HG02623 (cell line): ENCODE measurements around the gene PODN.

Experiments
- ATAC-seq: cut with Tn5 transposase; IDR thresholded peaks from one replicate; pipeline ENCODE4 v1.9.1; 2021; ENCODE audit warnings: moderate library complexity; ENCODE audit not compliant: unreplicated experiment

PODN gene

DNA sequence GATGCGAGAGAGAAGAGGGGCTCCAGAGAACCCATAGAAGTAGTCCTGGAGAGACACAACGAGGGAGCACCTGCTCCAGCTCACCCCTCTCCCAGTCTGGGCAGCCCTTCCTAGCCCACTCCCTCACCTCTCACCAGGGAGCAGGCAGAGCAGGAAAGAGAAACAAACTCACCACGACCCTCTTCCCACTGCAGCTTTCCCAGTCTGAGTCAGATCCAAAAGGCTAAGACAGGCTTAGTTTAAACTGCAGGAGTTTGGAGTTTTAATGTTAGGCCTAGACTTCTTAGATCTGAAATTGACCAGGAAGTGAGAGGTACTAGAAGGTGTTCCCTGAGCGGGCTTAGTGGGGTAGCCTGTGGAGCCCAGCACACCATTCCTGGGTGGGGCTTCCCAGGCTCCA is 50.8 kb downstream of the PODN start:
- no peak for ATAC-seq

DNA sequence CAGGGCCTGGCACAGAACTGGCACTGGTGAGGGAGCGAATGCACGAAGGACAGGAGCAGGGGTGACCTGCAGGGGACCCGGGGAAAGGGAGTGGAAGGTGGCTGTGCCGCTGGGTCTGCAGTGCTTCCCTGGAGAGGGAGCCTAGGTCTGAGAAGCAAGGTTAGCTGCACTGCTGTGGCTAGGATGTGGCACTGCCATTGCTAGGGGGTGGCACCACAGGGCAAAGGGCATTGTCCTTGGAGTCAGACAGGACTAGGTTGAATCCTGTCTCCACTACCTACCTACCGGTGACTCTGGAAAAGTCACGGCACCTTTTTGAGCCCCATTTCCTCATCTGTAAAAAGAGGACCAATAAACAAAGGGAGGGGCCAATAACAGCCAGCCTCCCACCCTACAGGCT is 52.1 kb downstream of the PODN start:
- ATAC-seq, result no peak

DNA sequence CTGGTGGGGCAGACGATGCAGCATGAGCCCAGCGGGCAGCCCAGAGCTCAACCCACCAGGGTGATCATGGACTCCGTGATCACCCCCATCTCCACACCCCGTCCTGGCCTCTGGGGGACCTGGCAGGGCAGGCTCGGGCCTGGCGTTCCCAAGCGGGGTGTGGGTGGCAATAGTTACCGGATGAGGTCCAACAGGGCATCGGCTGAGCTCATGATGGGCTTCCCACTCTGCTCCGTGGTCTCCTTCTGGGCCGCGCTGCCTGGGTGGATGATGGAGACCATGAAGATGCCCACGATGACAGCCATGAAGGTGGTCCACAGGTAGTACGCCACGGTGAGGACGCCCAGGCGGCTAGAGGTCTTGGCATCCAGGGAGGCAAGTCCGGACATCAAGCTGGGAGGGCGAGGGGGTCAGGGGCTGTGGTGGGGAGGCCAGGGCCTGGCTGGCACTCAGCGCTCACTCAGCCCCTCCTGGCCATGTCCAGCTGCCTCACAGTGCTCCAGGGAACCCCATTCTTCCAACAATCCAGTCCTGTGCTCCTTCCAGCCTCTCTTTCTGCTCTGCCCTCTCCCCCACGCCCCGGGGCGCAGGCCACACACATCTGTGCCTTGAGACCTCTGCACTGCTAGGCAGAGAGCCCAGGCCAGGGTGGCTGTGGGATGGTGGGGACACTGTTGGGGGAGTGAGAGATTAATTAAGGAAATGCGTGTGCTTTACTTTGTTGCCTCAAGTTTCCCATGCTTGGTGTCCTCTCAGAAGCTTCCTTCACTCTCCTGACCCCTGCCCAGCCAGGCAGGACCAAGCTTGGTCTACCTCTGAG is 52.8 kb downstream of the PODN start:
- no peak for ATAC-seq

DNA sequence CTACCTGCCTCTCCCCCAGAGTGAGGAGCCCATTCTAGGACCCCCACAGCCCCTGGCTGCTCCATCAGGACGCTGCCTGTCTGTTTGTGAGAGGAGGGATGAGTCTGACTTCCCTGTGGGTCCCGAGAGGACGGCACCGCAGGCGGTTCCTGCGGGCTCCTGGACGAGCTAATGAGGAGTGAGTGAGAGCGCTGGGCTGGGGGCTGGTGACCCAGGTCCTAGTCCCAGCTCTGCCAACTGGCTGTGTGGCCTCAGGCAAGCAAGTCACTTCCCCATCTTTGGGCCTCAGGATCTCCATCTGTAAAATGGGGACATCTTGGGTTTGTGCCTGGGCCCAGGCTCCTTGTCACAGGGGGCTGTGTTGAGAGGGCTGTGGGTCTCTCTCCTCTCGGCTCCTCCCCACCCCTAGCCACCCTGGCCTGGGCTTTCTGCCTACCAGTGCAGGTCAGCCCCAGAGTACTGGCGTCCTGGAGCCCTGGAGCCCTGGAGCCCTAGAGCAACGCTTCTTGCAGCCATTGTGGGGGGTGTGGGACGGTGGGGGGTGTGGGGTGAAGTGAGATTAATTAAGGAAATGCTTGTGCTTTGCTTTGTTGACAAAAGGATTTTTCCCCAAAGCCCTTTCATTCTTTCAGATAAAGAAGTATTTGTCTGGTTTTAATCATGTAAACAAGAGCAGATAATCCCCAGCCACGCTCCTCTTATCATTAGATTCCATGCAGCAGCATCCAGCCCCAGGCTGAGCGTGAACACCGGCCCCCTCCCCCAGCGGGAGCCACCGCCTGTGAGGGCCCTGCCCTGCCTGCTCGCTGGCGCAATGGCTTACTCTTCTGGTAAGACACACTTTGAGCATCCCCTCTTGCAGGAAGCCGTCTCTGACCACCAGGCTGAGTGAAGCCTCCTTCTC is 53.6 kb downstream of the PODN start:
- no peak for ATAC-seq

DNA sequence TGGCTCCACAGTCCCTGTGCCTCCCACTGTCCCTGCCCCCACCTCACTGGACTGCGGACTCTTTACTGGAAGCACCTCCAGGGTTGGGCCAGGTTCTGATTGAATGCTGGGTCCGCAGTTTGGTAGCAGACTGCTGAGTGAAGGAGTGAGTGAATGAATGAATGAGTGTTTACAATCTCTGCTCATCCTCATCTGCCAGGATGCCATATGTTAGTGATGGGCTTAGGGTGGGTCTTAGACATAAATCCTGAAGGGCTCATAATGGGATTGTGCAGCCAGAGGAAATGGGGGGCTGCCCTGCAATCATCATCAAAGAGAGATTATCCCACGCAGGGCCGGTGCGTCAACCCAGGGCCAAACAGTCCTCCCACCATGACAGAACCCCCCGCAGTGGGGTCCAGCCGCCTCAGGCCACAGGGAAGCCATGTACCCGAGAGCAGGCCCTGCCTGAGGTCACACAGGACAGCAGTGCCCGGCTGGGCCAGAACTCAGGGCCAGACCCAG is 54.3 kb downstream of the PODN start:
- no peak for ATAC-seq

DNA sequence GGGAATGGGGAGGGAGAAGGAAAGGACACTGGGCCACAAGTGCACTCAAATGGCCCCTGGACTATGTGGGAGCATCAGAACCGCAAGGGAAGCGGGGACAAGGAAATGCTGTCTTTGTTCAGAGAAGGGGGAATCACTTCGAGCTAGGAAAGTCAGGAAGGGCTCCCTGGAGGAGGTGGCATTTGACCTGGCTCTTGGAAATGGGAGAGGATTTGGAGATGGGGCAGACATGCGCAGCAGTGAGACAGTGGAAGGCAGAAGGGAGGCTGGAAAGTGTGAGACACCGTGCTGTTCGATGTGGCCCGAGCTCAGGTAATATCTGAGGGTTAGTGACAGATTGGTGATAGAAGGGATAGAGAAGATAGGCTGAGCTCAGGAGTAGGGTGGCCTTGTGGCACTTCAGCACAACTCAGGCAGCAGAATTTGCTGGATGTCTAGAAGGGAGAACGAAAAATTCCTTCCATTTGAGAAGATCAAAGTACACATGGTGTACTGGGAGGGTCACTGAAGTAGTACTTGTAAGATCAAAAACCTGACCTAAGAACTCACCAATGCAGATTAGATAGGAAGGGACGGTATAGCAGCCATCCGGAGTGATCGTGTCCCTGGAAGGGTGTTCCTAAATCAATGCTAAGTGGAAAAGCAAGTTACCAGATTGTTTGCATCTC is 55.1 kb downstream of the PODN start:
- no peak for ATAC-seq

DNA sequence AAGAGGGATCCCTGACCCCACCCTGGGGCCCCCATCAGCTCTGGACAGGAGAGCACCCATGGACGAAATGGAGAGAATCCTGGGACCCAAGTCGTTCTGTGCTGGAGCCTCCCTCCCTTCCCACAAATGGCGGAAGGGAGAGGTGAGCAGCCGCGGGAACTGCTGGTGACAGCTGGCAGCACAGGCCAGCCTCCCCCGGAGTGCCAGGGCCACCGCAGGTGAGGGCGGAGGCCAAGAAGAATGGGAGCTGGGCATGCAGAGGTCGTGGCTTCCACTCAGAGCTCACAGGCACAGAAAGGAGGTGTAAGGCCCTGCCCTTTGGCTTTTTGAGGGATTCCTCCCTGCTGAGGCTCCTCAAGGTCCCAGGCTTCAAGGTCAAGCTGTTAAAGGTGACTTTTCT is 55.8 kb downstream of the PODN start:
- ATAC-seq, result no peak

DNA sequence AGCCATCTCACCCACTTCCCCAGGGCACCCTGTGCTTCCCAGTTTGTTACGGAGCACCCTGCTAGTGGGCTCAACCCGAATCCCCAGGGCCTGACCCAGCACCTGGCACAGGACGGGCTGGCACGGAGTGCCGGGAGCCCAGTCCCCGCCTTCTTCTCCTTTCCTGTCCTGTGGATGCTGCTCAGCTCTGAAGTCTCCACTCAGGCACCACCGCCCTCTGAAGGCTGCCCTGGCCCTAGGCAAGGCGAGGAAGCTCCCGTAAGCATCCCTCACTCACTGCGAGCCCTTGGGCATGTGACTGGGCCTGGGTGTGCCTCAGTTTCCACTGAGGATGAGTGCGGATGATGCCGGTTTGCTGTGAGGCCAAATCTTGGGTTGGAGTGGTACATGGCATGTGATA is 58.6 kb downstream of the PODN start:
- ATAC-seq, result no peak

DNA sequence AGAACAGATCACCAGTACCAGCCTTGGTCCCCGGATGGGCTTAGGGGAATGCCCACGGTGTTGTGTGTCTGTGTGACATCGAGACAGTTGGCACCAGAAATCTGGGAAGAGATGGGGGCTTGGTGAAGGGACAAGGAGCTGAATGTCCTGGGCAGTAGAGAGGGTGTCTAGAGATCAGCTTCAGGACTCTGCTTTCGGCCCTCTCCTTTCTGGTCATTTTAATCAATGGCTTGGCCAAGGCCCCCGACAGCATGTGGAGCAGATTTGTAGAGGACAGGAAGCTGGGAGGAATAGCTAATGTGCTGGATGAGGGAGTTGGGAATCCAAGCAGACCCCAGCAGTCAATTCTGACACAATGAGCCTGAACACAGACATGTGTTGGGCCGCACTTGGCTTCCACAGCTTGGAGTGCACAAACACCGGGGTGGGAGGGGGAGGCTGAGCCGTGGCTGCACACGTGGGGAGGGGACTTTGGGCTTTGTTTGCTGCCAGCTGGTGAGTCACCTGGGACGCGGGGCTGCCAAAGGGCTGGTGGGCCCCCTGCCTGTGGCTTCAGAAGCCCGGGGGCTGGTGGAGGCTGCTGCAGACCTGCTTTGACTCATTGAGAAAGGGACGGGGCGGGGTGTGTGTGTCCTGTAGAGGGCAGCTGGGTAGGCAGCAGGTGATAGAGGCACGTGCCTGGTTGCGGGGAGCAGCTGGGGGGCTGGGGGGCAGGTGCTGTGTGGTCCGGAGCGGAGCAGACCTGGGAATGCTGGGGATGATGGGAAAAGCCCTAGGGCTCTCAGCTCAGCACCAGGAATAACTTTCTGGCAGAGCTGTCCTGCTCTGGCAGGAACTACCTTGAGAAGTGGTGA is 59.5 kb downstream of the PODN start:
- ATAC-seq, result no peak

DNA sequence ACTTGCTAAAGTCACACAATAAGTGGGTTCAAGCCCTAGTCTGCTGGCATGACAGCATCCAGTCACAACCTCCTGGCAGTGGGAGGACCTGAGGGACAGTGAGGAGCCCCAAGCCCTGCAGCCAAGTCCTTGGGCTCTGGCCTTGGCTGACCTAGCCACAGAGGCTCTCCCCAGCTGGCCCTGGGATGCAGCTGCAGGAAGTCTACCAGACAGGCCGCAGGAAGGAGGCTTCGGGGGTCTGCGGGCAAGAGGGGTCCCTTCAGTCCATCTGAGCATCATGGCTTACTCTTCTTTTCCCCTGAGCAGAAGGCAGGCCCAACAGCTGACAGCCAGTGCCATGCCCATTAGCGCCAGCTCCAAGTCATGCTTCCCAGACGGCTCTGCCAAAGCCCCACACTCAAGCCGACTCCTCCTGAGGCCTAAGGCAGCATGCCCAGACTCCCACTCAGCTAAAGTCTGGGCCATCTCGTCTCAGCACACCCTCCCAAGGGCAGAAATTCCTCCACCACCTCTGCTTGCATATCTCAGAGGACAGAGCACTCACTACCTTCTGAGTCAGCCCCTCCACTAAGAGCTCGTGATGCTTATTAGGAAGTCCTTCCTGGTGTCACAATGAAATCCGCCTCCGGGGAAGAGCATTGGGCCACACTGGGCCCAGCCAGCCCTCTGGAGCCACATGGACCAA is 60.3 kb downstream of the PODN start:
- no peak for ATAC-seq

DNA sequence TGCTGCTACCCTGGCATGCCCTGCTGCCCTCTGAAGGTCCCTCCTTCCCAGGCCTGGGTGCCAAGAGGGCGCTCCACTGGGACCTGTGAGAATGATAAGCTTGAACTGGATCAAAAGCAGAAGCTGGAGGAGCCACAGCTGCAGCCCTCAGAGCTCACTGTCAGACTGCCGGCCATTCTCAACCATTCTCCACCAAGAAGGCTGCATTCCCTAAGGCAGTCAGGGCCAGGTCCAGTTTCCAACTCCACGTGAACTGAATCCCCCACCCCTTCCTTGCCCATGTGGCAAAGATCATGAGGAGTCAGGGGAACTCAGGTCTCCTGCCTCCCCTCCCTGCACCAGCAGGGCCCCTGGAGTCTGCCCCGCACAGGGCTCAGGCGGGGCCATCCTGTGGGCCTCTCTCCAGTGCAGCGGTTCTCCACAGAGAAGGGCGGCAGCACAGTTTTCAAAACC is 61.0 kb downstream of the PODN start:
- no peak for ATAC-seq

DNA sequence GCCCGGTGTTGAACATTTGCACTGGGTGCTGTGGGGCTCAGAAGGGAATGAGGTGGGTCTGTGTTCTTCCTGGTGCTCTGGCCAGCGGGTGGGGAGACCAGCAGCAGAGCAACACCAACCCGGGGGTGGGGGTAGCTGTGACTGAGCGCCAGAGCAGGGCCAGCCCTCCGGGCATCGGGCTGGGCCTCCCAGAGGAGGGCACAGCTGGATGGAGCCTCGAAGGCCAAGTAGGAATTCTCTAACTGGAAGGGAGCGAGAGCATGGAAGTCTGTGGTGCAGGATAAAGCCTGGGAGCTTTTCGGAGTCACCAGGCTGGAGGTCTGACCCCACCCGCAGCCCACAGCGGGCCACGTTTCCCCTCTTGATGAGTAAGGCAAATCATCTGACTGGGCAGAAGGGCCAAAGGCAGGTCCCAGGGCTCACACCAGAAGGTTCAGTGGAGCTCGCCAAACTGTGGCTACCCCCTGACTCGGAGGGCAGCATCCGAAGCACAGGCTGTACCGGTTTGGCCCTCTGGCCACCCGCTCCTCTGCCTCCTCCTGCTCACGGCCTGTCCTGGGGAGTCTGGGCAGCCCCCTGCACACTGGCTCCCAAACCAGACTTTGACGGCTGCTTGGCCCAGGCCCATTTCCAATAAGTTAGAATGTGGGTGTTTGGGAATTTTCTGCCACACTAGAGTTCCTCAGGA is 61.6 kb downstream of the PODN start:
- no peak for ATAC-seq

DNA sequence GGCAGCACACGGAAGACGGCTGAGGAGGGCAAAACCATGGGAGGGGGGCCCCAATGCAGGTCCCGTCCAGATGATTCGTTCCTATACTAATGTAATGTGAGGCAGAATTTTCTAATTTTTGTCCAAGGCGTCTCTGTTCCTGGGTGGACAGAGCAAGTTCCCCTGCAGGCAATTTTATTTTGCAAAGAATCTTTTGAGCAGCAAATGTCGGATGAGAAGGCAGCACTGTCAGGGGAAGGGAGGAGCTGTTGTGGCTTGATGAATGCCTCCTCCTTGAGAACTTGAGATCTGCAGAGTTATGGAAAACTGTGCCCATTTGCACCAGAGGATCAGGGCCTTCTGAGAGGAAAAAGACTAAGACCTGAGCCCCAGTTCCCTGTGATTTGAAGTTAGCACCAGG is 63.1 kb downstream of the PODN start:
- ATAC-seq, result no peak

DNA sequence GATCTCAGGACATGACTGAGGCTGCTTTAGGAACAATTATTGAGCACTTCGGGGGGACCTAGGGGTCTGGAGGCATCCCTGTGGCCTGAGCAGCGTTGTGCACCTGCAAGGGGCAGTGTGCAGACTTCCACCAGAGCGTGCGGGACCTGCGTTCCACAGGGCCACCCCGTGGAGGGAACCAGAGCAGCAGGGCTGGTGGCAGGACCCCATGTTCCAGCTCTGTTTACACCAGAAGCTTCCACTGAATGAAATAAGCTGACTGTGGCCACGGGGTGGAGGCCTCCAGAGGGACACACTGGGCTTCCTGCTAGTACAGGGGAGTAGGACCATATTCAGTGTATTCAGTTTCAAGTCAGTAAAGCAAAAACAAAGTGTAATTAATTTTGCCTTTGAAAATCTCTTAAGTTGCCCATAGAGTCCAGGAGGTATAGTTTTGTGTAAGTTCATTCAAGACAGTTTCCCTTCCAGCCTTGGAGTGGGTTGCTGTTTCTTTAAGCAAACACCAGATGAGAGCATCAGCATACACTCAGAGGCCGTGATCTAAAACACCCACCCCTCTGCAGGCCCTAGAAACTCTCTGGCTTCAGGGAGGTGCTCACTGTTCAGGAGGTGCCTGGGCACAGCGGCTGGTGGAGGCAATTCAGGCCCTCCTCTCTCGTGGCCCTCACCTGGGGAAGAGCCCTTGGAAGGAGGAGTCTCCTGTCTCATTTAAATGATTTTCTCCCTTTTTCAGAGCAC is 63.8 kb downstream of the PODN start:
- no peak for ATAC-seq

DNA sequence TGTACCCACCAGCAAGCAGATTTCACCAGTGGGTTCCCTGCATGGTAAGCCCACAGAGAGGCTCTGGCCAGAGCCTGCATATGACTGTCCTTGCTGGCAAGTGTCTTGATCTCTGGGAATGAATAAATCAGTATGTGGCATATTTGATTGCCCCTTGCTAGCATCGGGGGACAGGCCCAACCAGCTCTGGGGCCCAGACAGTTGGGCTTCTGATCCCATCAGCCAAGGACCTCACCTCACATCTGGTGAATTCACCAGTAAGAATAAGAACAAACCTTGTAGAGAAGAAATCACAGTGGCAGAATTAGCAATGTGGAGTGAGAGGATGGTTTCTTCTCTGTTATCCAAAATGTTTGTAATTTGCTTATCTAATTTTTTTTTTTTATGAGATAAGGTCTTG is 64.5 kb downstream of the PODN start:
- no peak for ATAC-seq

DNA sequence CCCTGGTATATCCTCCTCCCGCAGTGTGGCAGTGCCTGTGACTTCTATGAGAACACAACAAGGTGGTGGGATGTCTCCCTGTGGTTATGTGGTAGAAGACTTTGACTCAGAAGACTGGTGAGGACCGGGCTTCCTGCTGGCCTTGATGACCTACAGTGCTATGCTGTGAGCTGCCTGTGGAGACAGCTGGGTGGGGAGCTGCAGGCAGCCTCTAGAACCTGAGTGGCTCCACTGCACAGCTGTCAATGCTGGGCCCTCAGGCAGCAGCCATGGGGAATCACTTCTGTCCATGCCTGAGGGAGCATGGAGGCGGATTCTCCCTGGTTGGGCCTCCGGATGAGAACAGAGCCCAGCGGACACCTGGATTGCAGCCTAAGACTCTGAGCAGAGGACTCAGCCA is 65.5 kb downstream of the PODN start:
- no peak for ATAC-seq

DNA sequence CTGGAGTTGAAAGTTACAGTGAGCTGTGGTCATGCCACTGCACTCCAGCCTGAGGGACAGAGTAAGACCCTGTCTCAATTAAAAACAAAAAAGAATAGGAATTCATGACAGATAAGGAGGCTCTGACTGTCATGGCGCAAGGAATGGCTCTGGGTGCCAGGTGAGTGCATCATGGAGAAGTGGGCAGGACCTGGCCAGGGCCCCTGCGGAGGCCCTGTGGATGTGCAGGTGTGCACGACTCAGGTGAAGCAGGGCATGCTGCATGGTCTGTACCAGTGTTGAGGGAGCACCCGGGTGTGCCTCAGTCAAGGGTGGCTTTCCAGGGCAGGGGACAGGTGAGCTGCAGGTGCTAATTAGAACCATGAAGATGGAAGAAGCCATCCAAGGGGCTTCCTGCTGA is 66.4 kb downstream of the PODN start:
- ATAC-seq, result no peak

DNA sequence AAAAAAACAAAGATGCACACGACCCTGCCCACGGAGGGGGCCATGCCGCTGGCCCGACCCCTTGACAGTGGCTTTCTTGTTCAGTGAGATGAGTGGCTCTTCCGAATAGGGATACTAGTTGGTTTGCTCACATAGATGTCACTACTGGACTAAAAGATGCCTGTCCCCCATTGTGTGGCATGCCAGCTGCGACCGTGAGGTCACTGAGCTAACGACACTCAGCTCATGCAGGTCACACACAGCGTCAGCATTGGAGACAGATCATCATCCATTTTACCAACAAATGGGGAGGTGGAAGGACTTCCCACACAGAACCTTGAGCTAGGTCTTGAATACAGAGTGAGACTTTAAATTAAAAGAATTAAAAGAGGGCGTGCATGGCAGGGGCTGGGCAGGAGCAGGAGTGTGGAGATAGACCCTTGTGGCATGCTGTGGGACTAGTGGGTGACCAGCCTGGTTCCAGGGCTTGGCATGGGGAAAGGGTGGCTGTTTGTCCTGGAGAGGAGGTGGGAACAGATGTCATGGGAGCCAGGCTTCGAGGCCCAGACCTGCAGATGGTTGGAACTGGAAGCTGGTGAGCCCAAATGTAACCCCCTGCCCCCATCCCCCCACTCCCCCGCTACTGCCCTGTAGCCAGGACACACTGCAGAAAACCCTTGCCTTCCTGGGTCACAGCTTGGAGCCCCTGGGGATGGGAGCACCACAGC is 68.0 kb downstream of the PODN start:
- no peak for ATAC-seq
